ENCODE data around the gene MCRS1.
A peak's percentile ranks its signal among the peaks of the same experiment; 100 is the strongest.

Gene MCRS1

DNA sequence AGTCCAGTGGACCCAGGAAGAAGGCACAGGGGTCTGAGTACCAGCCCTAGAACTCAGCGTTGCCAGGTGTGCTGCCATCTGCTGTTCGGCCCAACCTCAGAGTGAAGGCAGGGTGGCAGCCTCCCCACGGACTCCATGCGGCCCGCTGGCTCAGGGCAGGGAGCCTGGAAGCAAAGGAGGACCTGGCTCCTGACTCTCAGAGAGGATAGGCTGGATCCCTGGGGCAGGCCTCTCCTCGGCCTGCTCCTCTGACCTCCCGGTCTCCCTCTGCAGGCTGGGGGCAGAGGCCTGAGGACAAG, 10.1 kb downstream of the MCRS1 start:
- no peak for DNase-seq (ENCODE audit: low read depth)
- H3K4me3 ChIP-seq (ENCODE audit: low read depth, low read length): no peak overlapping the region

GRCh38 chr12:49557187-49557916, 10.6 kb downstream of the MCRS1 start:
- no peak for DNase-seq (ENCODE audit: low read depth)
- H3K4me3 ChIP-seq (ENCODE audit: low read depth, low read length): no peak overlapping the region

DNA sequence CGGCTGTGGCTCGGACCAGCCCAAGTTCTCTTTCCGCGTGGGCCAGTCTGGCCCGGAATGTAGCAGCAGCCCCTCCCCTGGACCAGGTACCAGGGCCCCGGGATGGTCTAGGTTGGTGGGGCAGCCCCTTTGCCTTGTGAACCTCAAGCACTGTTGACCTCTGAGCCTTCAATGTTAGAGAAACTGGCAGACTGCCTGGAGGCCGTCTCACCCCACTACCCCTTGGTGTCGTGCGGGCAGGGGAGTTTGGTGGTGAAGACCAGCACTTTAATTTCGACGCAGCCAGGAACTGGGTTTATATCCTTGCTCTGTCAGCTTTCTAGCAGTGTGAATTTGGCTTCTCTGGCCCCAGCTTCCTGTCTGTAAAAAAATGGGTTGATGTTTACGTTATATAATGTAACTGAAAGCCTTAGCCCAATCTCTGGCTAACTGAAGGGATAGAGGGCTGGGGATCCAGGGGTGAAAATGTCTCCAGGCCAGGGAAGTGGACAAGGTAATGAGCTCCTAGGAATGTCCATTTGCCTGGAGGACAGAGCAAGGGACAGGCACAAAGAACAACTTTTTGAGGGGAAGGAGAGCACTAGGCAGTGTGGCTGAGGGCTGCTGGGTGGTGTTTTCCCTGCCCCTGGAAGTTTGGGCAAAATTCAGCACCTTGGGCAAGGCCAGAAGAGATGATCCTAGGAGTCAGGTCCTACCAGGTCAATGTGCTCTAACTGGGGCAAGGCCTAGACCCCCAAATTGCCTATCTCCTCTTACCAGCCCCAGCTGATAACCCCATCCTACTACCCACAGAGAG, 11.4 kb downstream of the MCRS1 start:
- no peak for DNase-seq (ENCODE audit: low read depth)
- no peak overlapping the region for H3K4me3 ChIP-seq (ENCODE audit: low read depth, low read length)

- no peak for DNase-seq (ENCODE audit: low read depth)
- no peak overlapping the region for H3K4me3 ChIP-seq (ENCODE audit: low read depth, low read length)
Measured at GRCh38 chr12:49555631-49556390, 12.1 kb downstream of the MCRS1 start.

- no peak overlapping the region for H3K4me3 ChIP-seq (ENCODE audit: low read depth, low read length)
- no peak for DNase-seq (ENCODE audit: low read depth)
Measured at GRCh38 chr12:49554266-49554665, 13.7 kb downstream of the MCRS1 start.

- no peak for DNase-seq (ENCODE audit: low read depth)
- no peak overlapping the region for H3K4me3 ChIP-seq (ENCODE audit: low read depth, low read length)
Measured at GRCh38 chr12:49553512-49554088, 14.3 kb downstream of the MCRS1 start.

DNA sequence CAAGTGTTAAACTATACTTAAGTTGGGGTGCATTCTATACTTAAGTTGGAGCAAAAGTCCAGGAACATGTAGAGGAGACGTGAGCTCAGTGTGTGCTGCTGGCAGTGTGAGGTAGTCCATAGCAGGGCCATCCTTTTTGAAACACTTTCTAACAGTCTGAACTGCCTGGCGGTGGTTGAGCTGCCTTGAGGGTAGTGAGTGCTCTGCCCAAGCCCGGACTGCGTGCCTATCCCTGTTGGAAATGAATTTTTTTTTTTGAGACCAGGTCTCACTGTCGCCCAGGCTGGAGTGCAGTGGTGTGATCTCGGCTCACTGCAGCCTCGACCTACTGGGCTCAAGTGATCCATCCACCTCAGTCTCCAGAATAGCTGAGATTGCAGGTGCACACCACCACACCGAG, 15.0 kb downstream of the MCRS1 start:
- H3K4me3 ChIP-seq (ENCODE audit: low read depth, low read length): no peak overlapping the region
- DNase-seq (ENCODE audit: low read depth): no peak

DNA sequence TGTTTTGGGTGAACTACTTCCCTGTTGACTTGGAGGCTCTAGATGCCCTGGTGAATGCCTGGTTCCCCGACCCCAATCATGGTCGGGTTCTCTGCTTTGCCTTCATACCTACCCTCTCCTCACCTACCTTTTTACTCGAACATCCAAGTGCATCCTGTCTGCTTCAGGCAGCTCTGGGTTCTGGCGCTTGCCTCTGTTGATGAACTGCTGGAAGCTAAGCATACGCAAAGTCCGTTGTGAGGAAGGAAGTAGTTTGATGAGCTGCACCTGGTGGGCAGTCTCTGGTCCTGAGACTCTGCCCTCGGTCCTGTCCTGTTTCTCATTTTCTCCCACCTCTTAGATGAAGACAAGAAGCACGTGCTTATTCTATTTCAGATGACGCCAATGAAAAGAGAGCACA, 15.5 kb downstream of the MCRS1 start:
- no peak for DNase-seq (ENCODE audit: low read depth)
- no peak overlapping the region for H3K4me3 ChIP-seq (ENCODE audit: low read depth, low read length)

DNA sequence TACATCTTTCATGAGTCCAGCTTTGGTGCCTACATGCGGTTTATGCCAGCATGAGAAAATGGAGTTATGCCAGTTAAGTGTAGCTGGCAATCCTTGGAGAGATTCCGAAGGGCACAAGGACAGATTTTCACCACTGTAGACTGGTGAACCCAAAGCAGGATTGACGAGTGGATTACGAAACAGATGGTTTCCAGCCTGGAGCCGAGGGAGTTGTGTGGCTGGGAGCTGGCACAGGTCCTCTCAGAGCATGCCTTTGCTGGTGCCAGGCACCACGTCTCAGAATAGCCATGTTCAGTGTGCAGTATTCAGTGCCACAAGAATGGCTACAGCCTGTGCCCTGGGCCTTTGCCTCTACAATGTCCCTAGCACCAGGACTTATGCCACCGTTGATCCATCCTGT, 15.9 kb downstream of the MCRS1 start:
- no peak for DNase-seq (ENCODE audit: low read depth)
- H3K4me3 ChIP-seq (ENCODE audit: low read depth, low read length): no peak overlapping the region

GRCh38 chr12:49550693-49551252, 17.2 kb downstream of the MCRS1 start:
- no peak for DNase-seq (ENCODE audit: low read depth)
- no peak overlapping the region for H3K4me3 ChIP-seq (ENCODE audit: low read depth, low read length)

GRCh38 chr12:49549735-49550692, 17.9 kb downstream of the MCRS1 start:
- no peak for DNase-seq (ENCODE audit: low read depth)
- no peak overlapping the region for H3K4me3 ChIP-seq (ENCODE audit: low read depth, low read length)

GRCh38 chr12:49548822-49549648, 18.9 kb downstream of the MCRS1 start:
- no peak for DNase-seq (ENCODE audit: low read depth)
- peak overlapping the region; percentile 30 for H3K4me3 ChIP-seq (ENCODE audit: low read depth, low read length)

- peak overlapping the region; percentile 30 for H3K4me3 ChIP-seq (ENCODE audit: low read depth, low read length)
- no peak for DNase-seq (ENCODE audit: low read depth)
Measured at GRCh38 chr12:49548481-49548821, 19.5 kb downstream of the MCRS1 start.

DNA sequence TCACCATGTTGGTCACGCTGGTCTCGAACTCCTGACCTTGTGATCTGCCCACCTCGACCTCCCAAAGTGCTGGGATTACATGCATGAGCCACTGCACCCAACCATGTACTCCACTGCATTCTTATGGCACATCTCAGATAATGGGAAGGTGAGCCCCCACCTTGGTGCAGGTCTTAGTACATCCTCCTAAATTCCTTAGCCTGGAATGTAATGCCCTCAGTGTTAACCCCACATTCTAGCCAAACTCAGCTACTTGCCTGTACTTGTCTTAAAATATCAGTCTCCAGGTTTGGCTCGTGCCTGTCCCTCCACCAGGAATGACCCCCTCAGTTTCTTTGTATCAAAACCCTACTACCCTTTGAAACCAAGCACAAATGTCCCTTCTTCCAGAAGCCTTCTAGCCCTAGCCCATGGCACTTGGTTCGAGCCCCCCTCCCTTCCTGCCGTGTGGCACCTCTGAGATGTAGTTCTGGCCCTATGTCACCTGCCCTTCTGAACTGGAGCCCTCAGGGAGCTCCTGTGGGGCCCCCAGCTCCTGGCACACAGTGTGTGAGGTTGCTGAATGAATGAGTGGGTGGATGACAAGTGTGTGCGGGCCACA, 20.8 kb downstream of the MCRS1 start:
- H3K4me3 ChIP-seq (ENCODE audit: low read depth, low read length): no peak overlapping the region
- no peak for DNase-seq (ENCODE audit: low read depth)

- H3K4me3 ChIP-seq (ENCODE audit: low read depth, low read length): no peak overlapping the region
Measured at GRCh38 chr12:49546481-49546880, 21.5 kb downstream of the MCRS1 start.

GRCh38 chr12:49545815-49546214, 22.1 kb downstream of the MCRS1 start:
- no peak overlapping the region for H3K4me3 ChIP-seq (ENCODE audit: low read depth, low read length)
- DNase-seq (ENCODE audit: low read depth): no peak

More at GRCh38 chr12:49546481-49546880, 21.5 kb downstream of the MCRS1 start:
- no peak for DNase-seq (ENCODE audit: low read depth)

- H3K4me3 ChIP-seq (ENCODE audit: low read depth, low read length): no peak overlapping the region
- DNase-seq (ENCODE audit: low read depth): no peak
Measured at GRCh38 chr12:49543914-49544815, 23.8 kb downstream of the MCRS1 start.
